Cerebellar cortex (tissue), 1 donor: ENCODE data around the gene ZIC1.

Experiments
- DNase-seq: peaks from one replicate; pipeline ENCODE4 v3.0.0-alpha.2; 2015; ENCODE audit warnings: low spot score

Gene ZIC1

GRCh38 chr3:147395899-147396711 is 13.1 kb upstream of the ZIC1 start:
- peak; percentile 74 for DNase-seq

GRCh38 chr3:147396712-147397046 is 12.5 kb upstream of the ZIC1 start:
- no peak for DNase-seq

DNA sequence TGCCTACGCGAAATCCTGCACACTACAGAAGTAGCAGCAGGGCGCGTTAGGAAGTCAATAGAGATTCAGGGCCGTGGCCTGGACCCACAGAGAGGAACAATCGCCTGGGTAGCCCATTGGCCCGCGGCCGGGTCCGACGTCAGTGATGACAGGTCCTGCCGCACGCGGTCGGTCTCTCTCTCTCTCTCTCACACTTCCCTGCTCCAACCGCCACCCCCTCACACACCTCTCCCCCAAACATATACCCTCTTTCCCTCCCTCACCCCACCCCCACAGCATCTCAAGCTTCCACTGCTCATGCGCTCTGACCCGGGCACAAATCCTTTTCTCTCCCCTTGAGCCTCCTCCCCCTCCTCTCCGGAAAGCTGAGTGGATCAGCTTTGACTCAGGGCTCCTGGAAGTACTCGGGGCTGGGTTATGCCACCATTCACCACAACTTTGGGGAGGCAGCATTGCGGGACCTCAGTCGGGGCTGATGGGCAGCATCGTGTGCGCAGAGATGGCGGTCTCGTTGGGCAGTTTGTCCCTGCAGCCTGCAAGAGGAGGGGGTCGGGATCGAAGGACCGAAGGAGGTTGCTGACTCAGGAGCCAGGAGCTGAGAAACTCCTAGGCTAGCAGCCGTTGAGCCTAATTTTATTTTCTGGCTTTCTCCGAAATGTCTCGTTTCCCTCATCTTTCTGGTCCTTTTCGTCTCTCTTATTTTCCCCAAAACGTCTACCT is 11.8 kb upstream of the ZIC1 start:
- peak; percentile 95 for DNase-seq

DNA sequence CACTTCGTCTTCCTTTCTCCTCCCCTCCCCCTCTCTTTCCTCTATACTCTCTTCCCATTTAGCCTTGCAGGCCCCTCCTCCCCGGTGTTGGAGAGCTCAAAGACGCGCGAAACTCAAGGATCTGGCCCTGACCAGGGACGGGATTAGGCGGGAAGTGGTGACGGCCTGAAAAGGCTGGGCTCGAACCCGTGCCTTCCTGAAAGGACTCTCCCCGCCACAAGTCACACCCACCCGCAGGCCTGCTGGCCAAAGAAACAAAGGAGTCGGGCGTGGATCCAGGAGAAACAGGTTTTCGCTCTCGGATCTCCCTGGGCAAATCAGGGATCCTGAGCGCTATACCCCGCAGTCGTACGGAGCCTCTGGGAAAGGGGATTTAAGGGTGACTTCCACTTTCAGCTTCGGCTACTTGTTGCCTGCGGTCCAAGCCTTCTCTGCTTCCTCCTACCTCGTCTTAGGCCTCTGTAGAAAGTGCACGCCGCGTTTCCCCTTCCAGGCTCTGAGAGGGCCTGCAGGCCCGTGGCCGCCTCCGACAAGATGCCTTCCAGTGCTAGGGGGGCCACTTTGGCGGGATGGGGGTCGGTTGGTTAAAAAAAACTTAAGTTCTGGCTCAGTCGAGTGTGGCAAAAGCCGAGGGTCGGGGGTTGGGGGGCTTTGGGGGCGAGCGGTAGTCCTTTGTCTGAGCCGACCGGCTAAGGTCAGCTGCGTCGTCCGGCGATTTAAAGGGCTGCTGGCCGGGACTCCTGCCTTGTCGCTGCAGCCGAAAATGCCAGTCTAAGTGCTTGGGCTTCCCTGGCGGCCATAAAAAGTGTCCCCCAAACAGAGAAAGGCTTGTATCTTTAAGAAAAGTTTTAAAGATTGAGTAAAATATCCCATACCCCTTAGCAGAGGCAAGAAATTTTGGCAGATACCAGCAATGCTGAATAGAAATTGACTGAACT is 11.0 kb upstream of the ZIC1 start:
- DNase-seq = peak; percentile 49

DNA sequence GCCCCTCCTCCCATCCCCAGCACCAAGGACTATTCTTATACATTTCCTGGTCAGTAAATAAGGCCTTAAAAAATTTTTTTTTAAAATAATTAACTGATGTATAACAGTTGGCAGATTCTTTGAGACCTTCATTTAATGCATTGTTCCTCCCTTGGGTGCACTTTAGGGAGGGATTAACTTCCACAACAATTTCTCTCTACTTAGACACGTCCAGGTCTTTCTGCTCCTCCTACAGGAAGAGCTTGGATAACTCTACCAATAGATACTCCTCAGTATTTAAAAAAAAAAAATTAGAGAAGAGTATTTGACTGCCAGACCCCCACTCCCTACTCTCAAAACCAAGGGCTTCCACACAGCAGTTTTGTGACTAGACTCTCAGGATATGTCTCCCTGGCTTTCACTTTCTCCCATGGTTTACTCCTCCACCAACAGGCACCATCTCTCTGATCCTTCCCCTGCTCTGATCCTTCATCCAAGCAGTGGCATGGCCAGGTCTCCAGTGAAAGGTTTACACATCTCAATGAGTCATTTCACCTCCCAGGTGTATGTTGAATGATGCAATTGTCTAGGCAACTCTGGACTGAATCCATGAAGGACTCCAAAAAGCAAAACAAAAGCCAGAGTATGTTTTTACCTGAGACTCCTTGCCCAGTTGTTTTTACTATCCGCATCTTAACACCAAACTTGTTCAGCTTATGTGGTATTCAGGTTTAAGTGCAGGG is 10.2 kb upstream of the ZIC1 start:
- peak; percentile 43 for DNase-seq

- peak; percentile 13 for DNase-seq
Observed at GRCh38 chr3:147400111-147400510, 9.1 kb upstream of the ZIC1 start.

DNA sequence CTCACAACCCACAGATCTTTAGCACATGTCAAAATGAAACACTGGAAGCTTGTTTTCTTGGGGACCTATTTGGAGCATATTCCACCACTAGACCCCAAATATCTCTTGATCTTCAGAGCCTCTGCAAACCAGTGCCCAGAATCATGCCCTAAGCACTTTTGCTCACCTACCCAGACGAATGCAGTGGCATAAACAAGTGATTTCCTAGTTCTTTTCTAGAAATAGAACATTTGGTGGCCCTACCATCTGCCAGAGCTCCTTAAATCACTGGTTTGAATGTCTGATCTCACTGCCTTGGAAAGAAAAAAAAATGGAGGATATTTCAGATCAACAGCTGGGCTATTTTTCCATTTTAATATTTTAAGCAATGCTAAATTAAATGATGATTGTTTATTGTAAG is 8.2 kb upstream of the ZIC1 start:
- peak; percentile 55 for DNase-seq

DNA sequence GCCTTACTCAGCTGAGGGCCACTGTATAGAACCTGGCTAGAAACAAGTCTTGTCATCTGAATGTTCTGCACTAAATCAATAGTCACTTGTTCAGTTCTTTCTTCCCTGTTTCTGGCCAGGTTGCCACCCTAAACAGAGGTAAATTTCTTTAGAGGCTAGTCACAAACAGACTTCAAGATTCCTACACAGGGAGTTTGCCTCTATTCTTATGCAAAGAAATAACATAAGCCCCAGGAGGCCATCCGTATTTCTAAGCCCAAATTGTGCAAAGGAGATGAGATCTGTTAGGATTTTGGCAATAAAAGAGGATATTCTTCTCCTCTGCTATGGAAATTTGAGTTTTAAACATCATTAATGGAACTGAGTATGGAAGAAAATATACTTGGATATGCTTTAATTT is 7.7 kb upstream of the ZIC1 start:
- DNase-seq = no peak

- DNase-seq = no peak
Observed at GRCh38 chr3:147402159-147402558, 7.0 kb upstream of the ZIC1 start.

- DNase-seq = no peak
Observed at GRCh38 chr3:147403511-147403910, 5.7 kb upstream of the ZIC1 start.

- DNase-seq = peak; percentile 55
Observed at GRCh38 chr3:147404000-147404799, 5.0 kb upstream of the ZIC1 start.

DNA sequence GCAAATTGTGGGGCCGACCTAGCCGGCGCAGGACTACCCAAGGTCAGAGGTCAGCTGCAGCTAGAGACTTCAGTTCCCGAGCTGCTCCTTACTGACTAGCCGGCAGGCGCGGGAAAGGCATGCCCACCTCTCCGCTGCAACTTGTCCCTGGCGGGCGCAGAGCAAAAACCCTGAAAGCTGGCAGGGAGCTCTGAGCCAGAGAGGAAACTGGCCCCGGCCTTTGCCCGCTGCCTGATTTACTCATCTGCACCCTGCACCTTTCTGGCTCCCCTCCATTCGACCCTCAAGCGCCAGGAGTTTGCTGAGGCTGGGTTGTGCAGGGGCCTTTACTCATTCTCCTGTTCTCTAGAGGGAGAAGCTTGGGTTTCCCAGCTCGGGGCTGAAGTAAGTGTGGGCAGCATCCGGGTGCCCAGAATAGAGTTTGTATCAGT is 4.3 kb upstream of the ZIC1 start:
- peak; percentile 63 for DNase-seq

- peak; percentile 74 for DNase-seq
Observed at GRCh38 chr3:147405231-147406027, 3.7 kb upstream of the ZIC1 start.

DNA sequence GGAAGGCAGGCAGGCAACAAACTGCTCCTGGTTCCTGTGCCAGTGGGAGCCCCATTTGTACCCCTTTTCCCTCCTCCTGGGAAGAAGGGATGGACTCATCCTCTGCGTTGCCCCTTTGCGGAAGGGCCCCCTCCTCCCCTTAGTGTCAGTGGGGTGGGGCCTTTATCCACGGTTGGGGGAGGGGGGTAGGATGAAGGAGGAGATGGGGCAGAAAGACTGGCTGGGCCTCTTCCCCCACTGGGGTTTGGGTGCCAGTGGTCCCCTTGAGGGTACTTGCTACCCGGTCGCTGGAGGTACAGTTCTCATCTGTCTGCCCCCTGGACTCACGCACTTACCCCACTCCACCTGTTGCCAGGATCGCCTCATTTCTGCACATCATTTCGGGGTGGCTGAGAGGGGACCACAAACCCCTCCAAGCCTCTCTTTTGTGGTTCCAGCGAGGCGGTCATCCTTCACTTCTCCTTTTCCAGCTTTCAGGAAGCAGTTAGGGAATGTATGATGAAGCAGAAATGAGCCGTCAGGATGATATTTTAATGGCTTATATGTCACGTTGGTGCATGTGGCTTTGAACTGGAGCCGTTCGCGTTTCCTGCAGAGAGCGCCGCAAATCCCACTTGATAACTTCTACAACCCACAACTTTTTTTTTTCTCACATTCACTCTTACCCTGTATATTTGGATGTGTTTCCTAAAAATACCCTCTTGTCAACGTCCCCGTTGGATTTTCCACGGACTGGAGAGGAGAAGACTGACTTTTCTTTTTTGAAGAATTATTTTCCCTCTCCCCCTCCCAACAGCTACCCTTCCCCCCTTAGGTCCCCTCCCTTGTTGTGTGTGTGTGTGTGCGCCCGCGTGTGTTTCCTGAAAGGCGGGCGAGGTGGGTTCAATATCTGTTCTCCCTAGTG is 2.9 kb upstream of the ZIC1 start, which contains the start of gene ZIC4:
Gene ZIC4 (minus strand): TSS at position 516 of the 904 bp plus-strand sequence. CDS start 3,746 bp downstream, outside the sequence.
- peak; percentile 62 for DNase-seq

DNA sequence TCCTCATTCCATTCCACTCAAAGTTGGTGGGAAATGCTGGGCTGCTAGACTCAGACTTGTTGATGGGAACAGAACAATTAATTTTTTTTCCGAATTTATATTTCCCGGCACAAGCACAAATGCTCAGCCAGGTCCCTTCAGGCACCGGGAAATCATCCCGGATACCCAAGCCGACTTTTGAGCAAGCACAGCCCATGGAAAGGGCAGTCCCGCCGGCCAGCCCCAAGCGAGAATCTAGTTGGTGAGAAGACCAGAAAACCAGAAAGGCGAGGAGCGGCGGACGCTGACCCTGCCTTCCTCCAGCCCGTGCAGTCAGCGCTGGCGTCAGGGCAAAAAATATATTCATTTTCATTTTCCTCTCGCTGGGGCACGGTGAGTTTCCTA is 2.1 kb upstream of the ZIC1 start:
- peak; percentile 66 for DNase-seq

DNA sequence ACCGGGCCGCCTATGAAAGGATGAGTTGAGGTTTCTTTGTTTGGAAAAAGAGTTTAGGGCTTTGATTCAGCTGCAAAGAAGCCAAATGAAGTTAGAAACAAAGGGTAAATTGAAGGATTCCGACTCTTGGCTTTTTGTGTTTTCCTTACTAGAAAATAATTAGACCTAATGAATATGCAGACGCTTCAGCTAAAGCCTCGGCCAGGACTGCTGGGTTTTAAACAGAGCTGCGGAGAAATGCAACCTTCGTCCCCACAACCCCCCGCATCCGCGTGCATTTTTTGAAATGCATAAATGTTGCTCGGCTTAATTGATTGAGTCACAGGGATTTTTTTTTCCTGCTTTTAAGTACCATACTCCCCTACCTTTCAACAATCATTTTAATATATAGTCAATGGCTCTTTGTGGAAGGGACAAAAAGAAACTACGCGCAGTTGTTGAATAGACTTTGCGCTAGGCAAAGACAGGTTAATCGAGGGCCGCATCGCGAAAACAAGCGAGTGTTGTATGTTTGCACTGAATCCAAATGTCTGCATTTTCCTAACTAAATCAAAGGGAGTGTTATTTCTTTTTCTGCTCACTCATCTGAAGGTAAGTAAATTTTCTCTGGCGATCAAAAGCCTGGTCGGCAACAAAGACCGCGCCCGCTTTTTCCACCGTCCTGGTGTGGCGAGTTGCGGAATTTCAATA is 1.5 kb upstream of the ZIC1 start:
- DNase-seq = peak; percentile 42

GRCh38 chr3:147408188-147409100 is 721 bp upstream of the ZIC1 start:
- DNase-seq = peak; percentile 44
